Adipocyte (in vitro differentiated cells): ENCODE results near the gene KRT85.

Experiments used
- DNase-seq: peaks from one replicate; pipeline ENCODE4 v3.0.0-alpha.2; 2015; ENCODE audit warnings: low read depth
- H3K27me3 ChIP-seq: replicated peaks from 2 replicates; pipeline ENCODE4 v1.7.0; 2013; ENCODE audit warnings: mild to moderate bottlenecking, low read length, moderate library complexity; ENCODE audit not compliant: control insufficient read depth, insufficient read depth
- H3K36me3 ChIP-seq: 2 replicates; pipeline ENCODE4 v1.7.0; 2013; ENCODE audit warnings: low read length, mild to moderate bottlenecking, moderate library complexity; ENCODE audit not compliant: control insufficient read depth, insufficient read depth, severe bottlenecking
- H3K4me1 ChIP-seq: 2 replicates; pipeline ENCODE4 v1.7.0; 2013; ENCODE audit warnings: mild to moderate bottlenecking, low read length, moderate library complexity; ENCODE audit not compliant: control insufficient read depth, insufficient read depth
- H3K4me3 ChIP-seq: 2 replicates; pipeline ENCODE4 v1.7.0; 2013; ENCODE audit warnings: mild to moderate bottlenecking, low read length, moderate library complexity
- H3K9ac ChIP-seq: 2 replicates; pipeline ENCODE4 v1.7.0; 2013; ENCODE audit warnings: mild to moderate bottlenecking, low read length, moderate library complexity
- H3K9me3 ChIP-seq: 2 replicates; pipeline ENCODE4 v1.7.0; 2013; ENCODE audit warnings: mild to moderate bottlenecking, low read length, moderate library complexity; ENCODE audit not compliant: control insufficient read depth

KRT85 gene

DNA sequence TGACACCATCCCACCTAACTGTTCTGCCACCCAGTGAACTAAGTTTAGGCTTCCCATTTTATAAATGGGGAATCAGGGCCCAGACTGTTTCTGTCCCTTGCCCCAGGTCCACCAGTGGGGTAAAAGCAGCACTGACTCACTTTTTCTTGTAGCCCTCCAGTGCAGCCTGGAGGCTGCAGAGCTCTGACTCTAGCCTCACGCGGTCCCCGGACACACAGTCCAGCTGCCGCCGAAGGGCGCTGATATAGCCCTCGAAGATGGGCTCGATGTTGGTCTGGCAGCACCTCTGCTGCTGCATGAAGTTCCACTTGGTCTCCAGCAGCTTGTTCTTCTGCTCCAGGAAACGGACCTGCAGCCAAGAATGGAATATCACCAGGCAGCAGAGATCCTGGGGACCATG is 36.3 kb upstream of the KRT85 start:
- Histone ChIP-seq H3K4me3 (no peak overlapping the region), H3K9ac (no peak overlapping the region), H3K4me1 (no peaks in the 10 kb centered on the region), H3K27me3 (peaks cover 64% of the 10 kb centered on the region), H3K36me3 (no peaks in the 10 kb centered on the region), H3K9me3 (no peaks in the 10 kb centered on the region)
- no peak for DNase-seq

DNA sequence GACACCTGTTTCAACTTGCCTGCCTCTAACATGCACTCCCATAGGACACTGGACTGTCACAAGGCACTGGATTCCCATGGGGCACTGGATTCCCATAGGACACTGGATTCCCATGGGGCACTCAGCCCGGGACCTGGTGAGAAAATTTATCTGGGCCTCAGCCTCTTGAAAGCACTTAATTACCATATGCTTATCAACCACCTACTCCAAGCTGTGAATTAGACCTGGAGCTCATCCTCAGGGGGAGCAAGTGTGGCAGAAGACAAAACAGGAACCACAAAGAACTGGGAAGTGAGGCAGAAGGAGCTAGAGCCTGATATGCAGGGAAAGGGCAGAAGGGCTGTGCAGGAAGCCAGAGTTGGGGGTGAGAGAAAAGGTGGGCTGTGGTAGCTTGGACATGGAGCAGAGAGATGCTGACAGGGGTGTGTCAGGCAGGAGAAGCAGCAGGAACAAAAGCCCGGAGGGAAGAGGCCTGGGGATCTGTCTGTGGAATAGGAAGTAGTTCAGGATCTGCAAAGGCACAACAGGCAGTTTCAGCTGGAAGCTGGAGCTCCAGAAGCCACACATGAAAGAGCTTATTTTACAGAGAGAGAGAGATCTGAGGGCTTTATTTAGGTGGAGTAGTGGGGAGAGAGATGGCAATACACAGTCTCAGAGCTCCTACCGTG is 35.7 kb upstream of the KRT85 start:
- H3K36me3 ChIP-seq, result no peaks in the 10 kb centered on the region
- peaks cover 64% of the 10 kb centered on the region for H3K27me3 ChIP-seq
- H3K4me3 ChIP-seq, result no peak overlapping the region
- no peak overlapping the region for H3K9ac ChIP-seq
- H3K4me1 ChIP-seq, result no peaks in the 10 kb centered on the region
- no peak for DNase-seq
- H3K9me3 ChIP-seq, result no peaks in the 10 kb centered on the region

DNA sequence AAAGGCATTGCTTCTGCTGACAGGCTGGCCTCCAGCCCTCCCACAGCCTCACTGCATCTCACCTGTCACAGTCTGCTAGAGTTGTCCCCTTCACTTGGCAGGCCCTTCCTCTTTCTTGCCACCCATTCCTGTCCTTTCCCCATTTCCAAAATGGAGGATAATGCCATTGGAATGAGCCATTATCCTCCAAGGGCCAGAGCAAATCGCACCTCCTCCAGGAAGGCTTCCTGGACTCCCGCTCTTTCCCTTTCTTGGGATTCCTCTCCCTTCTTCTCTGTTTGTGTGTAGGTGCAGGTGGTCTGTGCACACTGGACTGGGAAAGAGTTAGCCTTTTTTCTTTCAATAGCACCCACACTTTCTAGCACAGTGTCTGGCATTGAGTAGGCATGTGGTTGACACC is 35.1 kb upstream of the KRT85 start:
- Histone ChIP-seq H3K27me3 (peaks cover 64% of the 10 kb centered on the region), H3K9ac (no peak overlapping the region), H3K4me1 (no peaks in the 10 kb centered on the region), H3K9me3 (no peaks in the 10 kb centered on the region), H3K4me3 (no peak overlapping the region), H3K36me3 (no peaks in the 10 kb centered on the region)
- no peak for DNase-seq

DNA sequence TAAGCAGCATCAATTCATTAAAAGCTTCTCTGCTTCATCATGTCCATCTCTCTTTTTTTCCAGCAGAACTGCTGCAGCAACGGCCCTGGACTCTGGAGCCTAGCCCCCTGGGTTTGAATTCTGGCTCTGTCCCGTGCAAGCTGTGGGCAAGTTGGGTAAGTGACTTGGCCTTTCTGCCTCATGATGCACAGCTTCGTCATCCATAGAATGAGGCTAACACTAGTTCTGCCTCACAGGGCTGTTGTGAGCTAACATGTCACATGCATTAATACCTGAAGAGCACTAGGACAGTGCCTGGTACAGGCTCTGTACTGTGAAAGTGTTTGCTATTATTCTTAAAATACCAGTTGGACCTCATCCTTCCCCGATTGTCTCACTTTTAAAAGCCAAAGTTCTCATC is 34.6 kb upstream of the KRT85 start:
- peaks cover 67% of the 10 kb centered on the region for H3K27me3 ChIP-seq
- no peaks in the 10 kb centered on the region for H3K36me3 ChIP-seq
- no peak overlapping the region for H3K9ac ChIP-seq
- H3K4me1 ChIP-seq, result no peaks in the 10 kb centered on the region
- no peak for DNase-seq
- H3K9me3 ChIP-seq, result no peaks in the 10 kb centered on the region
- H3K4me3 ChIP-seq, result no peak overlapping the region

DNA sequence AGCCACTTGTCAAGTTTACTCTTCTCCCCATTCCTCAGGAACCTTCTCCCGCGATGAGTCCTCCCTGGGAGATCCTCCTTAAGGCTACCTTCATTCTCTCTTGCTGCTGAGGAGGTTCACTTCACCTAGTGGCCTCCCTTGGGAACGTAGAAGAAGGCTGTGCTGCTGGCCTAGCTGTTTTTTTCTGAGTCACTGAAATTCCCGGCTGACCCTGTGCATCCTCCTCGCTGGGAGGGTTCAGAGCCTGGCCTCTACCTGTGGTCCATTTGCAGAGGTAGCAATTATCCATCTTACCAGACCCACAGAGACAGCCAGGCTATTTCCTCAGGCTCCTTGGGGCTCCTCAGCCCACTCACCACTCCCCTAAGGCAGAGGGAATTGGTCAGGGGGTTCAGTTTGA is 34.2 kb upstream of the KRT85 start:
- Histone ChIP-seq H3K9ac (no peak overlapping the region), H3K27me3 (peaks cover 71% of the 10 kb centered on the region), H3K4me1 (peaks cover under 1% of the 10 kb centered on the region), H3K4me3 (no peak overlapping the region), H3K9me3 (no peaks in the 10 kb centered on the region), H3K36me3 (no peaks in the 10 kb centered on the region)
- no peak for DNase-seq

DNA sequence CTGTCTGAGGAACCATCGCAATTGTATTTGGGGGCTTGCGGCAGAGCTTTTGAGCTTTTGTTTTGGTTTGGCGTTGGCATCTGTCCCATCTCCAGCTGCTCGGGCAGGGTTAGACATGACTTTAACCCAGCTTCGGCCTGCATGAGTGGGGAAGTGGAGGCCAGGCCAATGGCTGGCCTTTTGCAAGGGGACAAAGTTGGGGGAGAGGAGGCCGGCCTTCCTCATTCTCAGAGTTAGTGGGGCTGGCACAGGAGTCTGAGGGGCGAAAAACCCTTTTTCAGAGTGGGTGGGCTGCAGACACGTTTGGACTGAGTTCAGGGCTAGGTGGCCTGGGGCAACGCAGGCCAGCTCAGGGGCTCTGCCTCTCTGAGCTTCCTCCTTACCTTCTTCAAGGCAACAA is 33.6 kb upstream of the KRT85 start:
- H3K36me3 ChIP-seq, result no peaks in the 10 kb centered on the region
- H3K4me3 ChIP-seq, result no peak overlapping the region
- H3K27me3 ChIP-seq, result peaks cover 77% of the 10 kb centered on the region
- H3K9ac ChIP-seq, result no peak overlapping the region
- no peak for DNase-seq
- no peaks in the 10 kb centered on the region for H3K9me3 ChIP-seq
- peaks cover 7% of the 10 kb centered on the region for H3K4me1 ChIP-seq

DNA sequence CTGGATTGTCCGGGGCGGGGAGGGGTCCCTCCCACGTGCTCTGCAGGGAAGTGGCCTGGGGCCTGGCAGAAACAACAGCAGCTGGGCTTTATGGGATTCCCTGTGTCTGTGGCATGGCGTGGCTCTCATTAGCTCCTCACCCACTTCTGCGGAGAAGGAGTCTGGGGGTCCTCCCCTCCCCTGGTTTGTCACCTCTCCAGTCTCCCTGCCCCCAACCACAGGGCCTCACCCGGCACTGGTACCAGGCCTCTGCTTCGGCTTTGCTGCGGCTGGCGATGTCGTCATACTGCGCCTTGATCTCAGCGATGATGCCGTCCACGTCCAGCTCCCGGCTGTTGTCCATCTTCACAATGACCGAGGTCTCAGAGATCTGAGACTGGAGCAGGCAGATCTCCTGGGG is 32.5 kb upstream of the KRT85 start:
- Histone ChIP-seq H3K27me3 (peaks cover 87% of the 10 kb centered on the region), H3K4me3 (no peak overlapping the region), H3K4me1 (peaks cover 7% of the 10 kb centered on the region), H3K36me3 (no peaks in the 10 kb centered on the region), H3K9me3 (no peaks in the 10 kb centered on the region), H3K9ac (no peak overlapping the region)
- no peak for DNase-seq

DNA sequence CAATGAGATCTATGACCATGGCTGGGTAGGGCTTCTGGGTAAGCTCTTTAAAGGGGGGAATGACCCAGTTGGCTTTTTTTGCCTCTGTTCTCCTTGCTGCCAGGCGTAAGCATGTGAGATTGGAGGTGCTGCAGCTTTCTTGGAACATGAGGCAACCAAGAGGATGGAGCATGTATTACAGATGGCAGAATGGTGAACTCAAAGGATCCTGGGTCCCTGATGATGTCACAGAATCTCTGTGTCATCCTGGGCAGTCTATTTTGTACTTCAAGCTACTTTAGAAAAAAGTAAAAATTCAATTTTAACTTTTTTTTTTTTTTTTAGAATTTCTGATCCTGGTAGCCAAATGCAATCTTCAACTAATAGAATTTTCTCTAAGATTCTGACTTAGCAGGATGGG is 30.9 kb upstream of the KRT85 start:
- no peaks in the 10 kb centered on the region for H3K9me3 ChIP-seq
- peaks cover 7% of the 10 kb centered on the region for H3K4me1 ChIP-seq
- no peak overlapping the region for H3K9ac ChIP-seq
- H3K4me3 ChIP-seq, result no peak overlapping the region
- H3K27me3 ChIP-seq, result peaks cover 85% of the 10 kb centered on the region
- H3K36me3 ChIP-seq, result no peaks in the 10 kb centered on the region
- DNase-seq, result no peak

DNA sequence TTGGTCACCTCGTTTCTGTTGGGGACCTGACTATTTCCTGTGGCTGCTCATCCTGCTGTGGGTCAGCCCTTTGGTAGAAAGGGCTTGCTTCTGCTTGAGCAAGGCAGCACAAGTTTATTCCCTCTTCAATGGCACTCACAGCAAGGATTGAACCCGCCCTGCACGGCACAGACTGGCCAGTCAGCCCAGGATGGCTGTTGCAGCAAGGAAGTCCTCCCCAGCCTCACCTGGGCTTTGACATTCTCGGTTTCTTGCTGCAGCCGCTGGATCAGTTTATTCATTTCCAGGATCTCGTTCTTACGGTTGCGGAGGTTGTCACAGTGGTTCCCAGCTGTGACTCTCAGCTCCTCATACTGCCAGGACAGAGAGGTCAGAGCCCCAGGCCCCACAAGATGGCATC is 29.4 kb upstream of the KRT85 start:
- H3K4me3 ChIP-seq, result no peak overlapping the region
- H3K9me3 ChIP-seq, result no peaks in the 10 kb centered on the region
- peaks cover 77% of the 10 kb centered on the region for H3K27me3 ChIP-seq

DNA sequence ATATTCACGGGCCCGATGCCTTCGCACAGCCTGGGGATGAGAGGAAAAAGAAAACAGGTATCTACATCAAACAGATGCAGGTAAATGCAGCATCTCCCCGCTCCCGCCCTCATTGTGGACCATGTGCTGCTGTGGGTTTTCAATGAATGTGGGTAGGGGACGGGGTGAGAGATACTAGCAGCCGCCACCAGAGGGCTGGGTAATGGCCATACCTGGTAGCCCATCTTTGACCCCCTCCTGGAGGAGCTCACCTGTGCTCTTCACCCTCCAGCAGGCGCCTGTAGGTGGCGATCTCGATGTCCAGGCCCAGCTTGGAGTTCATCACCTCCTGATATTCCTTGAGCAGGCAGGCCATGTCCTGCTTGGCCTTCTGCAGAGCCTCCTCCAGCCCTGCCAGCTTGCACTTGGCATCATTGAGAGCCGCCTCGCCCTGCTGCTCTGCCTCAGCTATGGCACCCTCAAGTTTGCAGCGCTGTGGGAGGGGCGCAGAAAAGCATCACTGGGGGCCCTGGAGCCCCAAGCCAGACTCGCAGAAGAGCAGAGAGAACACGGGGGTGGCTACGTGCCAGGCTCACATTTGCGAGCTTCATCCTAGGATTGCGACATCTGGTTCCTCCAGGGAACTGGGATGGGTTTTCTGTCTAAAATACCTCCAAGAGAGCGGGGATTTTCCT is 28.6 kb upstream of the KRT85 start:
- Histone ChIP-seq H3K9ac (no peak overlapping the region), H3K4me1 (peaks cover 17% of the 10 kb centered on the region), H3K27me3 (peaks cover 72% of the 10 kb centered on the region), H3K9me3 (no peaks in the 10 kb centered on the region), H3K36me3 (no peaks in the 10 kb centered on the region), H3K4me3 (no peak overlapping the region)
- DNase-seq, result peak; percentile 58

More for the DNA sequence above, 29.4 kb upstream of the KRT85 start:
- Histone ChIP-seq H3K9ac (no peak overlapping the region), H3K4me1 (peaks cover 9% of the 10 kb centered on the region), H3K36me3 (no peaks in the 10 kb centered on the region)
- no peak for DNase-seq

DNA sequence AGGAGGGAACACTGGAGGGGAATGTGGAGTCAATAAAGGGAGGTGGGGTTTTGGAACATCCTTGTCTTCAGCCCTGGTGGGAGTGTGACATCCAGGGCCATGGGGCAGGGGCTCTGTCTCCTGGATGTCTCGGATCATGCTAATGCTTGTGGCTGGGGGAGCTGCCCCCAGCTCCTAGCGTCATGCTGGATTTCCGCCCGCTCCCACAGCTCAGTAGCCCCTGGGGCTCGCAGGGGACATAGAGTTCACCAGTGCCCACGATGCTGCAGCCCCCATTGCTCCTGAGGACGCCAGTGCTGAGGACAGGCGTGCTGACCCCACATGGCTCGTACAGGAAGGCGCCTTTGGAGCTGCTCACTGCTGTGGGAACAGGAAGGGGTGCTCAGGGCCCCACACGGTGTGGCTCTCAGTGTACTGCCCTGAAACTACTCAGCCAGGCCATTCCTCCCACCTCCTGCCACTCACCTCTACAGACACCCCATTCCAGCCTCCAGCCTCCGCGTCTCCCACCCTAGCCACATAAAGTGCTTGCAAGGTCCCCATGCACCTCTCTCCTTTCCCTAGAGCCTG is 27.6 kb upstream of the KRT85 start:
- Histone ChIP-seq H3K27me3 (peaks cover 63% of the 10 kb centered on the region), H3K9ac (no peak overlapping the region), H3K4me3 (no peak overlapping the region), H3K4me1 (peaks cover 26% of the 10 kb centered on the region), H3K36me3 (no peaks in the 10 kb centered on the region), H3K9me3 (no peaks in the 10 kb centered on the region)
- no peak for DNase-seq
